Endothelial cell of umbilical vein (primary cell): ENCODE results near the gene ANKS1B.

ENCODE experiments used
- TF ChIP-seq, protein P1 (sequence below), 2 donors: IDR thresholded peaks; 1 replicate in 1 of 2; 2 replicates in 1 of 2; pipeline ENCODE4 v1.5.1; 2011; ENCODE audit warnings: low read length in 2 of 2, mild to moderate bottlenecking in 2 of 2, moderate library complexity in 2 of 2, control low read depth in 1 of 2, inconsistent platforms in 1 of 2, low read depth in 1 of 2; ENCODE audit not compliant: insufficient read depth in 1 of 2; ENCODE audit errors: extremely low read depth in 1 of 2
- TF ChIP-seq, protein P2 (sequence below): IDR thresholded peaks from 2 replicates; pipeline ENCODE4 v1.6.1; 2011; ENCODE audit not compliant: insufficient read depth, insufficient read length

DNA sequence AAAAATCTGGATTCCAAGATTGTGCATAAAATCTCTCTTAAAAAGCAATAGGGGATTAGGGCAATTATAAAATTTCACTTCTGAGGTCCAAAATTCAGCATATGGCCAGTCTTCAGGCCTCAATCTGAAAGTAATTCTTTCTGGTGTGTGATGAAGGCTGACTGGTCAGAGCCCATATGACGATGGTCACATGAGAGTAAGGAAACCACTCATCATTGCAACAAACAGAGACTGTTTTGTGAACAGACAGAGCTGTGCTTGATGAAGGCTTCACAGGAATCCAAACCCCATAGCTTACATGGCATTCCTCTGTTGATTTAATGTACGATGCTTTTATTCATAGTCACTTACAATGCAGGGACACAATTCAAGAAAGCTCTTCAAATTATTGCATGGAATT is 1101.5 kb downstream of the ANKS1B start:
- TF ChIP-seq, protein P1, sequence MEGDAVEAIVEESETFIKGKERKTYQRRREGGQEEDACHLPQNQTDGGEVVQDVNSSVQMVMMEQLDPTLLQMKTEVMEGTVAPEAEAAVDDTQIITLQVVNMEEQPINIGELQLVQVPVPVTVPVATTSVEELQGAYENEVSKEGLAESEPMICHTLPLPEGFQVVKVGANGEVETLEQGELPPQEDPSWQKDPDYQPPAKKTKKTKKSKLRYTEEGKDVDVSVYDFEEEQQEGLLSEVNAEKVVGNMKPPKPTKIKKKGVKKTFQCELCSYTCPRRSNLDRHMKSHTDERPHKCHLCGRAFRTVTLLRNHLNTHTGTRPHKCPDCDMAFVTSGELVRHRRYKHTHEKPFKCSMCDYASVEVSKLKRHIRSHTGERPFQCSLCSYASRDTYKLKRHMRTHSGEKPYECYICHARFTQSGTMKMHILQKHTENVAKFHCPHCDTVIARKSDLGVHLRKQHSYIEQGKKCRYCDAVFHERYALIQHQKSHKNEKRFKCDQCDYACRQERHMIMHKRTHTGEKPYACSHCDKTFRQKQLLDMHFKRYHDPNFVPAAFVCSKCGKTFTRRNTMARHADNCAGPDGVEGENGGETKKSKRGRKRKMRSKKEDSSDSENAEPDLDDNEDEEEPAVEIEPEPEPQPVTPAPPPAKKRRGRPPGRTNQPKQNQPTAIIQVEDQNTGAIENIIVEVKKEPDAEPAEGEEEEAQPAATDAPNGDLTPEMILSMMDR (IDR thresholded peaks at IDR 0.05; ENCODE audit: extremely low read depth in 1 of 2, insufficient read depth in 1 of 2, low read depth in 1 of 2, low read length in 2 of 2), result no peak
- TF ChIP-seq, protein P2, sequence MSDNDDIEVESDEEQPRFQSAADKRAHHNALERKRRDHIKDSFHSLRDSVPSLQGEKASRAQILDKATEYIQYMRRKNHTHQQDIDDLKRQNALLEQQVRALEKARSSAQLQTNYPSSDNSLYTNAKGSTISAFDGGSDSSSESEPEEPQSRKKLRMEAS, result no peak
